NCI-H1436 treated with DMSO at 0.1 percent for 48 hours (cell line): ENCODE data around the gene JAG1.

Experiments used
- DNase-seq: peaks from one replicate; lab custom pipeline; 2025; lab: John Stamatoyannopoulos, UW

The JAG1 gene

DNA sequence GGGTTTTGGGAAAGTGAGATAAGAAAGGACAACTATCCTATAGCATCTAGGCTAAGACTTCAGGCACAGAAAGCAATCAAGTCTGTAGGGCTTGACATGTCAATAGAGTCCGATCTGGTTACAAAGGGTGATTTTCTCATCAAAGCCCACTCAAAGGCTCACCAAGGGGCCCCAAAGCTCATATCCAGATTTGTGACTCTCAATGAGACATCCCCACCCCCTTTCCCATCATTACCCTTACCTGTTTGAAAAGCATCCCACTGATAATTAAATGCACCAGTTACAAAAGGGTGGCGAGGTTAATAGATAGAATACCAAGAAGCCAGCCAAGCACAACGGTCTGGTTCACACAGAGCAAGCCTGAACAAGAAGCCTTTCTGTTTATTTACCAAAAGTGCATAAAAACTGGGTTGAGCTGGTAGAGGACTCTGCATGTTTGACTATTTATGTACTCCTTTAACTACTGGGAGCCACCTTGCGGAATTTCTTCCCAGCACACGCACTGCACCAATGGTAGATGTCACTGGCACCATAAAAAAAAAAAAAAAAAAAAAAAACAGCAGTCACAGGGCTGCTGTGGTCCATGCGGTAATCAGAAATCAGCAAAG is 6.1 kb downstream of the JAG1 start:
- DNase-seq, result no peak

- DNase-seq, result no peak
Measured at GRCh38 chr20:10667077-10667401, 6.8 kb downstream of the JAG1 start.

DNA sequence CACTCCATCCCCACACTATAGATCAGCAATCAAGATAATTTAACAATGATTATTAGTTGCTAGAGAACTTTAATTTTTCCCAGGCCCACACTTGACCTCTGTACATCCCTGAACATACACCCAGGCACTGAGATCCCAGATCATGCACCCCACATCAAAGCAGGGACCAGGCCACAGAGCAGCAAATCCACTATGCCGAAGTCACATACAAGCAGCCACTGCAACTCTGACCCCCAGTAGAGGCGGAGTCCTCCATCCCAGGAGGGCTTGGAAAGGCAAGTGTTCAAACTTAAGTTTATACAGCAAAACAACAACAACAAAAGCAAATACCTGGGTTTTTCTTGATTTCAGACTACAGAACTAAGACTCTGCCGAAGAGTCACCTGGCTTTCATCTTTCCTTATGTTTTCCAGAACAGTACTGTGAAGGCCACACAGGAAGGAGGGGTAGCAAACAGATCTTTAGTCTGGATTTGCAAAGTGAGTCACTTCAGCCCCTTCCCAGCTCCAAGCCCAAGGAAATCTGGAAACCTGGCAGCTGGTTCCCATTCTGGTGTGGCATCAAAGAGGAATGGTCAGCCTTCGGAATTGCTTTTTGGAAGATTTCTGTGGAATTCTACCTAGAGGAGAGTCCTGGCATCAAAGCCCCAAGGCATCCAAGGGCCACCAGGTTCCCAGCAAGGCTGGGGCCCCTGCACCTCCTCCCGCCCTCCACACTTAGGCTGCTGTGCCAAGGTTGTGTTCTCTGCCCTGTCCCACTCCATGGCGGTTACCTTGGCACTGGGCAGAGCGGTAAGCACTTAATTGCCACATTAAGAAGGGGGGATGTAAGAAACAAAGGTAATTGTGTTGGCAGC is 7.3 kb downstream of the JAG1 start:
- DNase-seq, result no peak

DNA sequence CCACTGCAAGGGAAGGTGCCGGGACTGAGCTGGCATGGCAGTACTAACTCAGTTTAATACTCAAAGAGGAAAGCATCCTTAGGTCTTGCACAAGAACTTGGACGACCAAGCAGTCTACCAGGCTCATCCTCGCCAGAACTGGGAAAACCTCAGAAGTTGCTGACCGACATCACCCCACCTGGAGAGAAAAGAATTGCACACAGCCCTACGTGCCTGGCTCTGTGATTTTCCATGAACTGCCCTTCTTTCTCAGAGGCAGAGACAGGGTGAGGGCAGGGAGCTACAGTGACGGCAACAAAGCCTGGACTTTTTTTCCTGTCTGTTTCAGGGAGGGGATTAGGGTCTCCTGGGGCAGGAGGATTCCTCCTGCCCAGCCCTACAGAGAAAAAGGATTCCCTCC is 8.0 kb downstream of the JAG1 start:
- DNase-seq, result no peak

GRCh38 chr20:10665027-10665561 is 8.7 kb downstream of the JAG1 start:
- DNase-seq, result no peak

DNA sequence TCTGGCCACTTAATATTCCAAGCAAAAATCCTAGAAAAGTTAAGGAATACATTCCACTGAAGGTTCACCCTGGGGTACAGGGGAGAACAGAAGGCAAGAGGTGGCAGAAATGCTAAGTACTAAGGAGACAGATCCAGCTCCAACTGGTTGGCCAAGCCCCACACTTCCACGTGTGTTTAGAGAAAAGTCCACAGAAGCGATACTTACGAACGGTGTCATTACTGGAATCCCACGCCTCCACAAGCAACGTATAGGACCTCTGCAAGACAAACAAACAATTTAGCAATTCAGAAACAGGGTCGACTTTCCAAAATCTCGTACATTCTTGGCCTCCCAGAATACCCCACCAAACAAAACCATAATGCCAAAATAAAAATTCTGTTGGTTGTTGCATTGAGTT is 10.0 kb downstream of the JAG1 start:
- DNase-seq, result no peak

GRCh38 chr20:10662661-10663458 is 10.9 kb downstream of the JAG1 start:
- DNase-seq, result no peak

DNA sequence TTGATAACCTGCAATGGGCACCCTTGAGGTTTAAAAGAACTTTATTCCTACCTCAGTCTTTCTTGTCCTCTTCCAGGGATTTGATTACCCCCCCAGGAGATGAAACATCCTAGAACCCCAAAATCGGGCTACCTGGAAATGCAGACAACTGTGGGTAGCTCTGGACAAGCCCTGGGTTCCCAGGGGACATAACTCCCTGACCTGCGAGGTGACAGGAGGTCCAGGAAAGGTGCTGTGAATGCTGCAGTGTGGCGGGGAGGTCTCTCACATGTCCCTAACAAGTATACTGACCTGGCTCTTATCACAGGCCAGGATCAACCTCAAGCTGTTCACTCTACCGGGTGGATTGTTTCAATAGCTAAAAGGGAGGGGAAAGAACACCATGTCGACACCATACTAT is 11.6 kb downstream of the JAG1 start:
- no peak for DNase-seq

DNA sequence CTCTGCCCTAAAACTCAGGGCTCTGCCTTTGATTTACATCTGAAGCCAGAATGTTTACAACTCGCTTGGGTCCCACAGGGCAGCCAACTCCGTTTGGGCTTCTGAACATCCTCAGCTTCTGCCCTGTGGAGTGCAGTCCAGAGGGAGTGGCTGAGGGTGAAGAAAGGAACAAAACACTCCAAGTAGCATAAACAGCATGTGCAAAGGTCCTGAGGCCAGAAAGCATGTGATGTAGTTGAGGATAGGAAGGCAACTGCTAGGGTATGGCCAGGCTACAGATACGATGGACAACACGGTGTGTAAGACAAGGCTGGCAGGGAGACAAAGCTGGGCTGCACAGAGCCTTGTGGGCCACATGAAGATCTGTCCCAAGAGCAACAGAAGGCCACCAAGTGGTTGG is 12.5 kb downstream of the JAG1 start:
- no peak for DNase-seq

- no peak for DNase-seq
Measured at GRCh38 chr20:10660661-10661060, 13.1 kb downstream of the JAG1 start.

DNA sequence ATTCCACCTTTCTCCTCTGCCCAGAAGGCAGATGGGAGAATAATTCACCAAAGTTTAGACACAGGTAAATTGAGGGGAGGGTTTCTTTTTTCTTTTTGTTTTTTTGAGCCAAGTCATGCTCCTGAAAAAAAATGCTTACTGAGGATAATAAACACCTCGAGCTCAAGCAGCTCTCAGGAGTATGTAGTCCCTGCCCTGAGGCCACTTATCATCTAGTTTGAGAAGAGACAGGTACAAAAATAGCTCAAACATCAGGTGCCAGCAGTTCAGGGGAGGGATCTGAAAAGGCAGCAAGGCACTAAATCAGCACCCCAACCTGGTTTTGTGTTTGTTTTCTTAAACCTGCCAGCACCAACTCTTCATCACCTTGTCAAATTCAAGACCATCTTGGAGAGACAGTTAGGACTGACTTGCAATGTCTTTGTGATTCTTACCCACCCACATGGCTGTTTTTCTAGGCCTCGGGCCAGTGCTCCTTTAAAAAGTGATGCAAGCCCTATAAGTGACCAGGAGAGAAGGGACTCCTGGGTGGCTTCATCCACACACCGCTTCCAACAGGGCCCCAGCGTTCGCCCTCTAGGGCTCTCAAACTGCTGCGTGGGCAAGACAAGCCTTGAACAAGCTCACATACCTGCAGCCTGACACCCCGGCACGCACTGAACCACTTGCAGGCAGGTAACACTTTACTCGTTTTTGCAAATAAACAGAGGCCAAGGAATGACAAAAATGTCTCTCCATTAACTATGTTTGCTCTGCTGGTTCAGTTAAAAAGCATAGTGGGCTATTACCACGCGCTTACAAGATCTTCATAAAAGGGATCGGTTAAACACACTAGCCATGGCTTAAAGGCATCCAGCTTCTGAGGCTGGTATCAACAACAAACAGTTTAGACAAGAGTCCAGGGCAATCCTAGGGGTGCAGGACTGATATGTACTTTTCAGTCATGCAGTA is 13.9 kb downstream of the JAG1 start:
- DNase-seq, result no peak

DNA sequence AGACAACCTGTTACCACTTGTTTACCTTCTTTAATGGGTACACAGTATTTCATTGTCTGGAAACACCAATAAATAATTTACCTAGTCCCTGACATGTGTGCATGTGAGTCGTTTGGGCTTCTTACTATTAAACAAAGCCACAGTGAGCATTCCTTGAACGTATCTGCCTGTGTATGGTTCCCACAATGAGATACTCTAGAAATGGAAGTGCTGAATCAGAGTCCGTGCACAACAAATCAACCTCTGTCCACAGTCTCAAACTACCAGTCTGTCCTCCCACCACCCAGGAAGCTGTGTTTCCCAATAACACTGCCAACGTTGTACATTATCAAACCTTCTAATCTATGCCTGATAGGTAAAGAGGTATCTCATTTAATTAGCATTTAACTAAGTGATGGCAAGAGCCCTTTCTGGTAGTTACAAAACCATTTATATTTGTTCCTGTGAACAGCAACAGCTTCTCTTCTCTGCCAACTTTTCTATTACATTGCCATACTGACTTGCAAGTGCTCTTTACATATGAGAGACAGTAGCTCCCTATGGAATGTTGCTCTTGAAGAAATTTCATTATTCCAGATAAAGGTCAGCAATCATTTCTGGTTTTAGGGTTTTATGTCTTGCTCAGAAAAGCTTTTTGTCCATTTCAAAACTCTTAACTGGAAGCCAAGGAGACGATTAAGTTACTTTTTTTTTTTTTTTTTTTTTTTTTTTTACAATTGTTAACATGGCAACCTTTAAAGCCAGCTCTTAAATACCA is 14.7 kb downstream of the JAG1 start:
- no peak for DNase-seq

DNA sequence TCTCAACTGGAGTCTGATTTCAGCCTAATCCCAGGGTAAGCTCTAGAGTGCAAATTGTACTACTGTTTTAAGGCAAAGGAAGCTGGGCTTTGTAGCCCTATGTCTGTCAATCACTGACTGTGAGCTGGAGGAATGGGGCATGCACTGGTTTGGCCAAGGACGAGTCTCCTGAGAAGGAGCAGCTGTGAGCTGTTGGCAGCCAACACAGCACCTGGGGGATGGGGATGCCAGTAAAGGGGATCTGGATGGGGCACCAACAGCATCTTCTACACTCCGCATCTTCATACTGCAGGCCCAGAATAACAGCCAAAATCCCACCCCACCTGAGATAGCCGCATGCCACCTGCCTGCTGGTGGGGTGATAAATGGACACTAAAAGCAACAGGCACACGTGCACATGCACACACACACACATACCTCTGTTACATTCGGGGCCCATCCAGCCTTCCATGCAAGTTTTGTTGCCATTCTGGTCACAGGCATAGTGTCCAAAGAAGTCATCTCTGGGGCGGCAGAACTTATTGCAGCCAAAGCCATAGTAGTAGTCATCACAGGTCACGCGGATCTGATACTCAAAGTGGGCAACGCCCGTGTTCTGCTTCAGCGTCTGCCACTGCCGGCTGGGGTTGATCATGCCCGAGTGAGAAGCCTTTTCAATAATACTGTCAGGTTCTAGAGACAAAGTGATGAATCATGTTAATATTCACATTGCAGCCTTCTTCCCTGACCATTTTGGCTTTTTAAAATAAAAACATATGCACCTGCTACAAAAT is 15.6 kb downstream of the JAG1 start:
- DNase-seq, result no peak

GRCh38 chr20:10657453-10657852 is 16.3 kb downstream of the JAG1 start:
- DNase-seq, result no peak

- DNase-seq, result no peak
Measured at GRCh38 chr20:10655720-10656669, 17.8 kb downstream of the JAG1 start.

GRCh38 chr20:10654630-10655029 is 19.2 kb downstream of the JAG1 start:
- no peak for DNase-seq

GRCh38 chr20:10654250-10654610 is 19.6 kb downstream of the JAG1 start:
- DNase-seq, result no peak

GRCh38 chr20:10653599-10654249 is 20.1 kb downstream of the JAG1 start:
- DNase-seq, result no peak
